H9 (cell line): ENCODE data around the gene BTBD1. TPM values are rescaled to one million over a fixed set of nuclear protein-coding genes. Genes with fewer than 3 reads are reported as not detected.
A peak's percentile ranks its signal among the peaks of the same experiment; 100 is the strongest.

Experiments used
- DNase-seq: peaks from one replicate; pipeline ENCODE4 v3.0.0-alpha.2; 2017
- H2AFZ ChIP-seq: one replicate; pipeline ENCODE4 v1.6.1; 2013; ENCODE audit warnings: mild to moderate bottlenecking, low read length, control low read depth, moderate library complexity
- H2AK5ac ChIP-seq: 2 replicates; pipeline ENCODE4 v1.6.1; 2013; ENCODE audit warnings: low read length, control low read depth, mixed read lengths; ENCODE audit not compliant: insufficient read length
- H2BK120ac ChIP-seq: one replicate; pipeline ENCODE4 v1.6.1; 2013; ENCODE audit warnings: low read depth, mild to moderate bottlenecking, low read length, control low read depth, inconsistent platforms; ENCODE audit not compliant: poor library complexity, severe bottlenecking
- H2BK12ac ChIP-seq: 2 replicates; pipeline ENCODE4 v1.6.1; 2013; ENCODE audit warnings: low read length, control low read depth, mixed read lengths, low read depth; ENCODE audit not compliant: insufficient read length
- H2BK15ac ChIP-seq: 2 replicates; pipeline ENCODE4 v1.6.1; 2013; ENCODE audit warnings: low read depth, low read length, control low read depth
- H2BK20ac ChIP-seq: one replicate; pipeline ENCODE4 v1.6.1; 2013; ENCODE audit warnings: low read depth, mild to moderate bottlenecking, low read length, control low read depth, inconsistent platforms; ENCODE audit not compliant: poor library complexity, severe bottlenecking
- H2BK5ac ChIP-seq: 2 replicates; pipeline ENCODE4 v1.6.1; 2013; ENCODE audit warnings: low read length, control low read depth, mixed read lengths; ENCODE audit not compliant: insufficient read length
- H3K14ac ChIP-seq: 2 replicates; pipeline ENCODE4 v1.6.1; 2013; ENCODE audit warnings: low read length, control low read depth; ENCODE audit not compliant: insufficient read depth
- H3K18ac ChIP-seq: 2 replicates; pipeline ENCODE4 v1.6.1; 2013; ENCODE audit warnings: low read depth, mild to moderate bottlenecking, mixed read lengths, low read length, control low read depth; ENCODE audit not compliant: insufficient read length
- H3K23ac ChIP-seq: 2 replicates; pipeline ENCODE4 v1.6.1; 2013; ENCODE audit warnings: low read length, control low read depth, mixed read lengths, low read depth; ENCODE audit not compliant: insufficient read length
- H3K23me2 ChIP-seq: 2 replicates; pipeline ENCODE4 v1.6.1; 2013; ENCODE audit warnings: low read depth, mild to moderate bottlenecking, mixed read lengths, low read length, control low read depth; ENCODE audit not compliant: insufficient read length, poor library complexity, severe bottlenecking
- H3K27ac ChIP-seq: 2 replicates; pipeline ENCODE4 v1.5.1; 2013; ENCODE audit warnings: low read length, control low read depth, mixed read lengths, low read depth; ENCODE audit not compliant: insufficient read length
- H3K27me3 ChIP-seq: 2 replicates; pipeline ENCODE4 v1.6.1; 2013; ENCODE audit warnings: low read length, control low read depth, inconsistent platforms; ENCODE audit not compliant: insufficient read depth
- H3K4ac ChIP-seq: 2 replicates; pipeline ENCODE4 v1.6.1; 2013; ENCODE audit warnings: low read depth, mild to moderate bottlenecking, control low read depth, inconsistent platforms, low read length, moderate library complexity
- H3K4me1 ChIP-seq: 2 replicates; pipeline ENCODE4 v1.6.1; 2013; ENCODE audit warnings: low read length, control low read depth, inconsistent platforms; ENCODE audit not compliant: insufficient read depth
- H3K4me2 ChIP-seq: 2 replicates; pipeline ENCODE4 v1.6.1; 2013; ENCODE audit warnings: low read length, control low read depth, mixed read lengths; ENCODE audit not compliant: insufficient read length, insufficient read depth
- H3K56ac ChIP-seq: 2 replicates; pipeline ENCODE4 v1.6.1; 2013; ENCODE audit warnings: low read depth, mild to moderate bottlenecking, mixed read lengths, low read length, control low read depth; ENCODE audit not compliant: insufficient read length
- H3K79me1 ChIP-seq: 2 replicates; pipeline ENCODE4 v1.6.1; 2013; ENCODE audit warnings: low read depth, mild to moderate bottlenecking, moderate library complexity, low read length, control low read depth, inconsistent platforms; ENCODE audit not compliant: insufficient read depth, poor library complexity, severe bottlenecking
- H3K79me2 ChIP-seq: 2 replicates; pipeline ENCODE4 v1.6.1; 2013; ENCODE audit warnings: low read length, control low read depth, inconsistent platforms; ENCODE audit not compliant: insufficient read depth
- H3K9ac ChIP-seq: 2 replicates; pipeline ENCODE4 v1.6.1; 2013; ENCODE audit warnings: low read length, control low read depth, mixed read lengths; ENCODE audit not compliant: insufficient read length; ENCODE audit errors: extremely low read depth
- H3K9me3 ChIP-seq: one replicate; pipeline ENCODE4 v1.6.1; 2013; ENCODE audit warnings: low read depth, low read length, inconsistent platforms; ENCODE audit not compliant: control insufficient read depth
- H3T11ph ChIP-seq: one replicate; pipeline ENCODE4 v1.6.1; 2013; ENCODE audit warnings: mild to moderate bottlenecking, low read length, control low read depth, inconsistent platforms
- H4K20me1 ChIP-seq: one replicate; pipeline ENCODE4 v1.6.1; 2013; ENCODE audit not compliant: control insufficient read depth, insufficient read length, insufficient read depth
- H4K5ac ChIP-seq: 2 replicates; pipeline ENCODE4 v1.6.1; 2013; ENCODE audit warnings: low read depth, mild to moderate bottlenecking, mixed read lengths, low read length, control low read depth; ENCODE audit not compliant: insufficient read length
- H4K8ac ChIP-seq: replicated peaks from 2 replicates; pipeline ENCODE4 v1.6.1; 2013; ENCODE audit warnings: low read length, control low read depth, mixed read lengths, low read depth; ENCODE audit not compliant: insufficient read length
- H4K91ac ChIP-seq: 2 replicates; pipeline ENCODE4 v1.6.1; 2013; ENCODE audit warnings: low read depth, mild to moderate bottlenecking, moderate library complexity, mixed read lengths, low read length, control low read depth; ENCODE audit not compliant: insufficient read length
- H3K27ac Mint-ChIP-seq, 3 experiments: 2 replicates in 2 of 3; 3 replicates in 1 of 3; pipeline ENCODE4 v1.8.0; 2020 to 2021; ENCODE audit warnings: mixed read lengths in 3 of 3, mild to moderate bottlenecking in 1 of 3, moderate library complexity in 1 of 3
- H3K27me3 Mint-ChIP-seq: 2 replicates; pipeline ENCODE4 v1.8.0; 2021; ENCODE audit warnings: low read depth, mild to moderate bottlenecking, moderate library complexity, mixed read lengths
- H3K36me3 Mint-ChIP-seq, 3 experiments: 2 replicates in 2 of 3; 3 replicates in 1 of 3; pipeline ENCODE4 v1.8.0; 2020 to 2021; ENCODE audit warnings: low read depth in 3 of 3, mixed read lengths in 3 of 3; ENCODE audit not compliant: insufficient read depth in 1 of 3
- H3K4me1 Mint-ChIP-seq, 2 experiments: 2 replicates each; pipeline ENCODE4 v1.8.0; 2020; ENCODE audit warnings: mixed read lengths in 2 of 2
- H3K4me3 Mint-ChIP-seq, 2 experiments: 2 replicates in 1 of 2; 3 replicates in 1 of 2; pipeline ENCODE4 v1.8.0; 2020 to 2021; ENCODE audit warnings: mild to moderate bottlenecking in 2 of 2, mixed read lengths in 2 of 2, moderate library complexity in 1 of 2
- H3K9me3 Mint-ChIP-seq, 2 experiments: 2 replicates in 1 of 2; 3 replicates in 1 of 2; pipeline ENCODE4 v1.8.0; 2020; ENCODE audit warnings: mild to moderate bottlenecking in 2 of 2, mixed read lengths in 2 of 2, moderate library complexity in 1 of 2
- CTCF ChIP-seq: fragments of 200-600 bp; sonication (generic); conservative IDR thresholded peaks from 3 replicates; pipeline ENCODE4 v1.8.0; 2021; ENCODE audit warnings: antibody characterized with exemption, mild to moderate bottlenecking
- WGBS: extraction: QIAGEN DNeasy Blood & Tissue Kit; methylation state at CpG from one replicate; pipeline ENCODE4 v1.1.7; 2013; ENCODE audit warnings: missing lambda C conversion rate, low lambda C conversion rate, mixed read lengths; ENCODE audit not compliant: insufficient read length; ENCODE audit errors: extremely low coverage; 5-methylcytosine and 5-hydroxymethylcytosine counted together
- total RNA-seq: library from RNA; stranded (reverse); gene quantifications from 2 replicates; pipeline ENCODE4 v1.2.1, GENCODE V29; 2021

The BTBD1 gene
- total RNA-seq, 1 experiment from 2014 or later = 43.3 TPM

GRCh38 chr15:83012636-83013035 lies 54.4 kb downstream of the BTBD1 start:
- Histone ChIP-seq H4K20me1 (no peaks in the 10 kb centered on the region), H3K23me2 (peaks cover 5% of the 10 kb centered on the region), H3K4me2 (peak overlapping the region; percentile 57), H3K27me3 (no peaks in the 10 kb centered on the region), H3K9me3 (no peaks in the 10 kb centered on the region), H3K23ac (no peak overlapping the region), H3T11ph (no peak overlapping the region), H2BK120ac (no peak overlapping the region), H3K4me1 (no peaks in the 10 kb centered on the region), H4K91ac (no peak overlapping the region), H3K27ac (no peak overlapping the region), H3K9ac (no peak overlapping the region), H2BK5ac (no peak overlapping the region), H3K14ac (no peak overlapping the region), H2BK12ac (no peak overlapping the region), H2AK5ac (no peak overlapping the region), H3K18ac (no peak overlapping the region), H3K79me1 (no peaks in the 10 kb centered on the region), H2BK20ac (no peak overlapping the region), H4K8ac (no peak overlapping the region), H4K5ac (no peak overlapping the region), H2AFZ (no peak overlapping the region), H3K79me2 (no peaks in the 10 kb centered on the region; the same call in 1 of the 2 replicates), H2BK15ac (no peak overlapping the region), H3K56ac (no peak overlapping the region), H3K4ac (no peak overlapping the region)
- Mint-ChIP-seq H3K27me3 (peaks cover 3% of the 10 kb centered on the region; the same call in 1 of the 2 replicates), H3K4me3 (peak overlapping the region; percentile 93 to 100; a peak in 3 of 5 replicates), H3K9me3 (peaks cover 5 to 10% of the 10 kb centered on the region in 2 experiments; a peak in 3 of 5 replicates), H3K27ac (no peak overlapping the region), H3K4me1 (peaks cover 30 to 35% of the 10 kb centered on the region in 2 experiments), H3K36me3 (peaks cover 16 to 30% (median 23%) of the 10 kb centered on the region in 3 experiments)
- TF ChIP-seq CTCF = no peak
- no peak for DNase-seq
- no CpG with 5 or more reads among the region's 6 CpGs for WGBS
